ENCODE results near the gene NCAPG2.
"Not testable (repeated sequence)": the region's sequence is repeated elsewhere in the genome, so short reads cannot be mapped to it uniquely, and the experiment has no call there.

- TF ChIP-seq CTCF (IDR thresholded peaks at IDR 0.05; ENCODE audit: borderline replicate concordance, extremely low read depth, low read length, poor library complexity, severe bottlenecking), result peak; percentile 15
- TF ChIP-seq EZH2 (IDR thresholded peaks at IDR 0.05; ENCODE audit: borderline replicate concordance, low read depth, low read length, severe bottlenecking), result not testable (repeated sequence)
Measured at GRCh38 chr7:158703679-158704523, 703 bp downstream of the NCAPG2 start.
